Trophoblast cell (in vitro differentiated cells and primary cell): ENCODE results near the gene INAVA.
"Not testable (repeated sequence)": the region's sequence is repeated elsewhere in the genome, so short reads cannot be mapped to it uniquely, and the experiment has no call there.

ENCODE experiments used
- DNase-seq, 2 donors: peaks; one replicate each; pipeline ENCODE4 v3.0.0-alpha.2; 2016
- H2AFZ ChIP-seq: 2 replicates; pipeline ENCODE4 v1.6.1; 2013; ENCODE audit warnings: low read length, moderate library complexity, mild to moderate bottlenecking; ENCODE audit not compliant: insufficient read depth, poor library complexity
- H2AK5ac ChIP-seq: 2 replicates; pipeline ENCODE4 v1.6.1; 2013; ENCODE audit warnings: mild to moderate bottlenecking, low read length
- H2BK120ac ChIP-seq: 2 replicates; pipeline ENCODE4 v1.6.1; 2013; ENCODE audit warnings: low read length, mild to moderate bottlenecking, moderate library complexity; ENCODE audit not compliant: insufficient read depth, poor library complexity
- H2BK12ac ChIP-seq: 2 replicates; pipeline ENCODE4 v1.6.1; 2013; ENCODE audit warnings: mild to moderate bottlenecking, low read length, moderate library complexity
- H2BK5ac ChIP-seq: 2 replicates; pipeline ENCODE4 v1.6.1; 2013; ENCODE audit warnings: low read length, low read depth, moderate library complexity, mild to moderate bottlenecking; ENCODE audit not compliant: poor library complexity
- H3K14ac ChIP-seq: 2 replicates; pipeline ENCODE4 v1.6.1; 2013; ENCODE audit warnings: mild to moderate bottlenecking, low read length
- H3K18ac ChIP-seq: 2 replicates; pipeline ENCODE4 v1.6.1; 2013; ENCODE audit warnings: mild to moderate bottlenecking, low read length
- H3K23ac ChIP-seq: 2 replicates; pipeline ENCODE4 v1.6.1; 2013; ENCODE audit warnings: low read length
- H3K27ac ChIP-seq: 2 replicates; pipeline ENCODE4 v1.5.1; 2013; ENCODE audit warnings: low read depth, mild to moderate bottlenecking, inconsistent platforms, low read length, moderate library complexity
- H3K27me3 ChIP-seq: 2 replicates; pipeline ENCODE4 v1.6.1; 2013; ENCODE audit warnings: inconsistent platforms, mild to moderate bottlenecking, low read length, moderate library complexity; ENCODE audit not compliant: insufficient read depth
- H3K36me3 ChIP-seq, 2 experiments: 1 replicate in 1 of 2; 2 replicates in 1 of 2; pipeline ENCODE4 v1.6.1; 2013; ENCODE audit warnings: low read length in 2 of 2, mild to moderate bottlenecking in 2 of 2, moderate library complexity in 1 of 2; ENCODE audit not compliant: insufficient read depth in 2 of 2, control insufficient read depth in 1 of 2
- H3K4ac ChIP-seq: 2 replicates; pipeline ENCODE4 v1.6.1; 2013; ENCODE audit warnings: low read depth, mild to moderate bottlenecking, low read length, moderate library complexity
- H3K4me1 ChIP-seq, 2 experiments: 1 replicate in 1 of 2; 2 replicates in 1 of 2; pipeline ENCODE4 v1.6.1; 2013; ENCODE audit warnings: low read length in 2 of 2, mild to moderate bottlenecking in 2 of 2, moderate library complexity in 1 of 2; ENCODE audit not compliant: insufficient read depth in 2 of 2, control insufficient read depth in 1 of 2
- H3K4me2 ChIP-seq: 2 replicates; pipeline ENCODE4 v1.6.1; 2013; ENCODE audit warnings: inconsistent platforms, mild to moderate bottlenecking, low read length, moderate library complexity
- H3K4me3 ChIP-seq: 2 replicates; pipeline ENCODE4 v1.5.1; 2013; ENCODE audit warnings: mild to moderate bottlenecking, low read depth, low read length, inconsistent platforms
- H3K79me1 ChIP-seq: one replicate; pipeline ENCODE4 v1.6.1; 2013; ENCODE audit warnings: low read length
- H3K79me2 ChIP-seq: 2 replicates; pipeline ENCODE4 v1.6.1; 2013; ENCODE audit warnings: low read length, mild to moderate bottlenecking; ENCODE audit not compliant: control insufficient read depth, insufficient read depth, poor library complexity
- H3K9ac ChIP-seq: 2 replicates; pipeline ENCODE4 v1.6.1; 2013; ENCODE audit warnings: mild to moderate bottlenecking, low read length
- H3K9me3 ChIP-seq: 2 replicates; pipeline ENCODE4 v1.6.1; 2013; ENCODE audit warnings: low read depth, mild to moderate bottlenecking, control low read depth, inconsistent platforms, low read length; ENCODE audit not compliant: insufficient read depth
- H4K12ac ChIP-seq: 2 replicates; pipeline ENCODE4 v1.6.1; 2013; ENCODE audit warnings: low read depth, mild to moderate bottlenecking, low read length, moderate library complexity
- H4K8ac ChIP-seq: 2 replicates; pipeline ENCODE4 v1.6.1; 2013; ENCODE audit warnings: low read depth, mild to moderate bottlenecking, low read length, moderate library complexity
- H4K91ac ChIP-seq: one replicate; pipeline ENCODE4 v1.6.1; 2013; ENCODE audit warnings: low read depth, mild to moderate bottlenecking, low read length, moderate library complexity
- WGBS: extraction: QIAGEN DNeasy Blood & Tissue Kit; methylation state at CpG from one replicate; pipeline ENCODE4 v1.1.7; 2013; ENCODE audit warnings: missing lambda C conversion rate; ENCODE audit not compliant: insufficient read length, insufficient coverage; ENCODE audit errors: extremely low coverage; 5-methylcytosine and 5-hydroxymethylcytosine counted together

The INAVA gene

DNA sequence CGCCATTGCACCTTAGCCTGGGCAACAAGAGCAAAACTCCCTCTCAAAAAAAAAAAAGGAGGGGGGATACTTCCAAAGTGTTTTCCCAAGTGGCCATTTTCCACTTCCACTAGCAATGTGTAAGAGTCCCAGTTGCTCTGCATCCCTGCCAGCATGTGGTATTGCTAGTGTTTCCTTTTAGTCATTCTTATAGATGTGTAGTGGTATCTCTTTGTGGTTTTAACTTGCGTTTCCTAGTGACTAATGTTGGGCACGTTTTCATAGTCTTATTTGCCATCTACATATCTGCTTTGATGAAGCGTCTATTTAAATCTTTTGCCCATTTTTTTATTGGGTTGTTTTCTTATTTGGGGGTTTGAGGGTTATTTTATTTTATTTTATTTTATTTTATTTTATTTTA, 31.1 kb downstream of the INAVA start:
- Histone ChIP-seq H3K27me3 (no peaks in the 10 kb centered on the region), H3K18ac (no peak overlapping the region), H4K8ac (no peak overlapping the region), H4K91ac (no peak overlapping the region), H3K36me3 (no peaks in the 10 kb centered on the region), H2BK12ac (no peak overlapping the region), H3K79me2 (no peaks in the 10 kb centered on the region), H3K9ac (no peak overlapping the region), H4K12ac (no peak overlapping the region), H2BK120ac (no peak overlapping the region), H3K4ac (no peak overlapping the region), H3K4me1 (no peaks in the 10 kb centered on the region), H3K27ac (no peak overlapping the region), H3K79me1 (no peaks in the 10 kb centered on the region), H2AK5ac (no peak overlapping the region), H3K14ac (no peak overlapping the region), H3K23ac (no peak overlapping the region), H3K9me3 (no peaks in the 10 kb centered on the region), H3K4me2 (no peak overlapping the region), H2AFZ (no peak overlapping the region), H3K4me3 (no peak overlapping the region), H2BK5ac (no peak overlapping the region)
- no CpG with 5 or more reads among the region's 4 CpGs for WGBS
- DNase-seq: peak in 1 of 2 donors; percentile 24

DNA sequence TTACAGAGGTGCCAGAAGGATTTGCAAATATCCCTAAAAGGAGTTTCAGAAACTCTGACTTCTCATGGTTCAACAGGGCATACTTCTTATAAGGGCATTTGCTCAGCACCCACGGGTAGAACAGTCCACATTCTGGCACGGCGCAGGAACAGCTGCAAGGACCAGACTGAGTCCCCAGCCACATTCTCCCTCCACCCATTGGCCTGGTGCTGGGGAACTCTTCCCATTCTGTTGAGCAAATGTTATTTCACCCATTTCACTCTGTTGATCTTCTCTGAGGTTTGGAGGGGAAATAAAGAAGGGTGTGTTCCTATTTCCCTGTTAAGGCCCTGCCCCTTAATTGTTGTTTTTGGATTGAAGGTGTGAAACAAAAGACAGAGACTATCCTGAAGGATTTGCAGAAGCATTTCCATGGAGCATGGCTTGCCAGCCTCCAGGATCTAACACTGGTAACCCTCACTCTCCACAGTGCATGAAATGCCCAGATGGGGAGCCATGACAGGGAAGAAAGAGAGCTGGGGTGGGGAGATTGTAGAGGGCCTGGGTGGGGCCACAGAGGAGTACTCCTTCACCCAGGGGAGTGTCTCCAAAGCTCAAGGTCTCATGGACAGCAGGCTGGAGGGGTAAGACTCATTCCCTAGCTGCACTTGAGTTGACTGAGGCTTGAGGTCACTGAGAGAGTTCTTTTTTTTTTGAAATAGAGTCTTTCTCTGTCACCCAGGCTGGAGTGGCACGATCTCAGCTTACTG, 35.0 kb downstream of the INAVA start:
- no peak overlapping the region for H2BK12ac ChIP-seq
- no peak overlapping the region for H2AFZ ChIP-seq
- H3K4me2 ChIP-seq: no peak overlapping the region
- no peaks in the 10 kb centered on the region for H3K79me2 ChIP-seq
- H3K14ac ChIP-seq: no peak overlapping the region
- H2BK5ac ChIP-seq: no peak overlapping the region
- no peak overlapping the region for H4K12ac ChIP-seq
- no peak overlapping the region for H2AK5ac ChIP-seq
- no peaks in the 10 kb centered on the region for H3K4me1 ChIP-seq
- H3K9me3 ChIP-seq: no peaks in the 10 kb centered on the region
- H3K18ac ChIP-seq: no peak overlapping the region
- no peak overlapping the region for H2BK120ac ChIP-seq
- no peak overlapping the region for H4K8ac ChIP-seq
- no peaks in the 10 kb centered on the region for H3K27me3 ChIP-seq
- H3K9ac ChIP-seq: no peak overlapping the region
- no peak for DNase-seq
- H3K4ac ChIP-seq: no peak overlapping the region
- no peaks in the 10 kb centered on the region for H3K36me3 ChIP-seq
- H4K91ac ChIP-seq: no peak overlapping the region
- H3K79me1 ChIP-seq: no peaks in the 10 kb centered on the region
- no peak overlapping the region for H3K23ac ChIP-seq
- no peak overlapping the region for H3K4me3 ChIP-seq
- H3K27ac ChIP-seq: no peak overlapping the region
- WGBS: no CpG with 5 or more reads among the region's 4 CpGs

DNA sequence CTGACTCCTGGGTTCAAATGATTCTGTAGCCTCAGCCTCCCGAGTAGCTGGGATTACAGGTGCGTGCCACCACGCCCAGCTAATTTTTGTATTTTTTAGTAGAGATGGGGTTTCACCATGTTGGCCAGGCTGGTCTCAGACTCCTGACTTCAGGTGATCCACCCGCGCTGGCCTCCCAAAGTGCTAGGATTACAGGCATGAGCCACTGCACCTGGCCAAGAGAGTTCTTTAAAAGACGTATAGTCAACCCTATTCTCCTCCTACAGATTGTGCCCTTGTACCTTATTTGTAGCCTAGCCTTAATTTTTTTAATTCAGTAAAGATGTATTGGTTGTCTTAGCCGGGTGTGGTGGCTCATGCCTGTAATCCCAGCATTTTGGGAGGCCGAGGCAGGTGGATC, 35.6 kb downstream of the INAVA start:
- not testable (repeated sequence) for H2BK12ac ChIP-seq, H3K27me3 ChIP-seq, DNase-seq, H2AFZ ChIP-seq, H3K9ac ChIP-seq, H3K4me1 ChIP-seq, H4K91ac ChIP-seq, H3K14ac ChIP-seq, H2BK5ac ChIP-seq, H3K4me2 ChIP-seq, H3K9me3 ChIP-seq, H3K18ac ChIP-seq, H2BK120ac ChIP-seq, H3K79me1 ChIP-seq, H3K27ac ChIP-seq, H3K23ac ChIP-seq, H3K79me2 ChIP-seq, H4K12ac ChIP-seq, H3K4ac ChIP-seq, H4K8ac ChIP-seq, H2AK5ac ChIP-seq, H3K36me3 ChIP-seq, H3K4me3 ChIP-seq
- WGBS: no CpG with 5 or more reads among the region's 8 CpGs

DNA sequence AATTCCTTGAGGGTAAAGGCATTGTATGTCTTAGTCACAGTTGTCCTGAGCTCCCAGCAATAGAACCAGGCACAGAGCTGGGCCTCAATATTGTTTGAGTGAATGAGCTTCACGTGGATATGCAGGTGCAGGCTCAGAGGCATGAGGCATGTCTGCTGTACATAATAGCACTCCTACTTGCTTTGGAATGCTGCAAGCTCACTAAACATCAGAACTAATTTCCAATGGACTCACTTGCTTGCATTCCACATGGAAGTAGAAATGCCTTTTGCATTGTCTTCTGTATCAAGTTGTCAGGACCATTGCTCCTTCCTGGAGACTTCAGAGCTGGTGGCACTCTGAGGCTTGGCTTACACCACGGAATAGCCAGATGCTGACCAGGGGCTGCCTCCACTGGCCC, 37.1 kb downstream of the INAVA start:
- no peak overlapping the region for H4K12ac ChIP-seq

More for the DNA sequence above, 37.1 kb downstream of the INAVA start:
- Histone ChIP-seq H3K4me2 (no peak overlapping the region), H2AFZ (no peak overlapping the region), H2BK12ac (no peak overlapping the region), H3K79me2 (no peaks in the 10 kb centered on the region), H3K4me1 (no peaks in the 10 kb centered on the region), H3K79me1 (peaks cover 2% of the 10 kb centered on the region), H3K14ac (no peak overlapping the region), H4K8ac (no peak overlapping the region), H3K23ac (no peak overlapping the region), H3K9ac (no peak overlapping the region), H3K4ac (no peak overlapping the region), H3K18ac (no peak overlapping the region), H4K91ac (no peak overlapping the region), H3K4me3 (no peak overlapping the region), H2BK120ac (no peak overlapping the region), H3K27ac (no peak overlapping the region), H3K36me3 (no peaks in the 10 kb centered on the region), H2BK5ac (no peak overlapping the region), H2AK5ac (no peak overlapping the region), H3K27me3 (no peaks in the 10 kb centered on the region), H3K9me3 (peaks cover 2% of the 10 kb centered on the region)
- WGBS: no CpG with 5 or more reads among the region's 2 CpGs
- peak; percentile 53 to 73 for DNase-seq
